H9 (cell line): ENCODE measurements around the gene NCAM1. TPM values are rescaled to one million over a fixed set of nuclear protein-coding genes. Genes with fewer than 3 reads are reported as not detected.

Source experiments
- DNase-seq: peaks from one replicate; pipeline ENCODE4 v3.0.0-alpha.2; 2017
- H2AFZ ChIP-seq: one replicate; pipeline ENCODE4 v1.6.1; 2013; ENCODE audit warnings: mild to moderate bottlenecking, low read length, control low read depth, moderate library complexity
- H2AK5ac ChIP-seq: 2 replicates; pipeline ENCODE4 v1.6.1; 2013; ENCODE audit warnings: low read length, control low read depth, mixed read lengths; ENCODE audit not compliant: insufficient read length
- H2BK120ac ChIP-seq: one replicate; pipeline ENCODE4 v1.6.1; 2013; ENCODE audit warnings: low read depth, mild to moderate bottlenecking, low read length, control low read depth, inconsistent platforms; ENCODE audit not compliant: poor library complexity, severe bottlenecking
- H2BK12ac ChIP-seq: 2 replicates; pipeline ENCODE4 v1.6.1; 2013; ENCODE audit warnings: low read length, control low read depth, mixed read lengths, low read depth; ENCODE audit not compliant: insufficient read length
- H2BK15ac ChIP-seq: 2 replicates; pipeline ENCODE4 v1.6.1; 2013; ENCODE audit warnings: low read depth, low read length, control low read depth
- H2BK20ac ChIP-seq: one replicate; pipeline ENCODE4 v1.6.1; 2013; ENCODE audit warnings: low read depth, mild to moderate bottlenecking, low read length, control low read depth, inconsistent platforms; ENCODE audit not compliant: poor library complexity, severe bottlenecking
- H2BK5ac ChIP-seq: 2 replicates; pipeline ENCODE4 v1.6.1; 2013; ENCODE audit warnings: low read length, control low read depth, mixed read lengths; ENCODE audit not compliant: insufficient read length
- H3K14ac ChIP-seq: 2 replicates; pipeline ENCODE4 v1.6.1; 2013; ENCODE audit warnings: low read length, control low read depth; ENCODE audit not compliant: insufficient read depth
- H3K18ac ChIP-seq: 2 replicates; pipeline ENCODE4 v1.6.1; 2013; ENCODE audit warnings: low read depth, mild to moderate bottlenecking, mixed read lengths, low read length, control low read depth; ENCODE audit not compliant: insufficient read length
- H3K23ac ChIP-seq: 2 replicates; pipeline ENCODE4 v1.6.1; 2013; ENCODE audit warnings: low read length, control low read depth, mixed read lengths, low read depth; ENCODE audit not compliant: insufficient read length
- H3K23me2 ChIP-seq: 2 replicates; pipeline ENCODE4 v1.6.1; 2013; ENCODE audit warnings: low read depth, mild to moderate bottlenecking, mixed read lengths, low read length, control low read depth; ENCODE audit not compliant: insufficient read length, poor library complexity, severe bottlenecking
- H3K27ac ChIP-seq: 2 replicates; pipeline ENCODE4 v1.5.1; 2013; ENCODE audit warnings: low read length, control low read depth, mixed read lengths, low read depth; ENCODE audit not compliant: insufficient read length
- H3K27me3 ChIP-seq: 2 replicates; pipeline ENCODE4 v1.6.1; 2013; ENCODE audit warnings: low read length, control low read depth, inconsistent platforms; ENCODE audit not compliant: insufficient read depth
- H3K4ac ChIP-seq: 2 replicates; pipeline ENCODE4 v1.6.1; 2013; ENCODE audit warnings: low read depth, mild to moderate bottlenecking, control low read depth, inconsistent platforms, low read length, moderate library complexity
- H3K4me1 ChIP-seq: 2 replicates; pipeline ENCODE4 v1.6.1; 2013; ENCODE audit warnings: low read length, control low read depth, inconsistent platforms; ENCODE audit not compliant: insufficient read depth
- H3K4me2 ChIP-seq: 2 replicates; pipeline ENCODE4 v1.6.1; 2013; ENCODE audit warnings: low read length, control low read depth, mixed read lengths; ENCODE audit not compliant: insufficient read length, insufficient read depth
- H3K56ac ChIP-seq: 2 replicates; pipeline ENCODE4 v1.6.1; 2013; ENCODE audit warnings: low read depth, mild to moderate bottlenecking, mixed read lengths, low read length, control low read depth; ENCODE audit not compliant: insufficient read length
- H3K79me1 ChIP-seq: 2 replicates; pipeline ENCODE4 v1.6.1; 2013; ENCODE audit warnings: low read depth, mild to moderate bottlenecking, moderate library complexity, low read length, control low read depth, inconsistent platforms; ENCODE audit not compliant: insufficient read depth, poor library complexity, severe bottlenecking
- H3K79me2 ChIP-seq: 2 replicates; pipeline ENCODE4 v1.6.1; 2013; ENCODE audit warnings: low read length, control low read depth, inconsistent platforms; ENCODE audit not compliant: insufficient read depth
- H3K9ac ChIP-seq: 2 replicates; pipeline ENCODE4 v1.6.1; 2013; ENCODE audit warnings: low read length, control low read depth, mixed read lengths; ENCODE audit not compliant: insufficient read length; ENCODE audit errors: extremely low read depth
- H3K9me3 ChIP-seq: one replicate; pipeline ENCODE4 v1.6.1; 2013; ENCODE audit warnings: low read depth, low read length, inconsistent platforms; ENCODE audit not compliant: control insufficient read depth
- H3T11ph ChIP-seq: one replicate; pipeline ENCODE4 v1.6.1; 2013; ENCODE audit warnings: mild to moderate bottlenecking, low read length, control low read depth, inconsistent platforms
- H4K20me1 ChIP-seq: one replicate; pipeline ENCODE4 v1.6.1; 2013; ENCODE audit not compliant: control insufficient read depth, insufficient read length, insufficient read depth
- H4K5ac ChIP-seq: 2 replicates; pipeline ENCODE4 v1.6.1; 2013; ENCODE audit warnings: low read depth, mild to moderate bottlenecking, mixed read lengths, low read length, control low read depth; ENCODE audit not compliant: insufficient read length
- H4K8ac ChIP-seq: replicated peaks from 2 replicates; pipeline ENCODE4 v1.6.1; 2013; ENCODE audit warnings: low read length, control low read depth, mixed read lengths, low read depth; ENCODE audit not compliant: insufficient read length
- H4K91ac ChIP-seq: 2 replicates; pipeline ENCODE4 v1.6.1; 2013; ENCODE audit warnings: low read depth, mild to moderate bottlenecking, moderate library complexity, mixed read lengths, low read length, control low read depth; ENCODE audit not compliant: insufficient read length
- H3K27ac Mint-ChIP-seq, 3 experiments: 2 replicates in 2 of 3; 3 replicates in 1 of 3; pipeline ENCODE4 v1.8.0; 2020 to 2021; ENCODE audit warnings: mixed read lengths in 3 of 3, mild to moderate bottlenecking in 1 of 3, moderate library complexity in 1 of 3
- H3K27me3 Mint-ChIP-seq: 2 replicates; pipeline ENCODE4 v1.8.0; 2021; ENCODE audit warnings: low read depth, mild to moderate bottlenecking, moderate library complexity, mixed read lengths
- H3K36me3 Mint-ChIP-seq, 3 experiments: 2 replicates in 2 of 3; 3 replicates in 1 of 3; pipeline ENCODE4 v1.8.0; 2020 to 2021; ENCODE audit warnings: low read depth in 3 of 3, mixed read lengths in 3 of 3; ENCODE audit not compliant: insufficient read depth in 1 of 3
- H3K4me1 Mint-ChIP-seq, 2 experiments: 2 replicates each; pipeline ENCODE4 v1.8.0; 2020; ENCODE audit warnings: mixed read lengths in 2 of 2
- H3K4me3 Mint-ChIP-seq, 2 experiments: 2 replicates in 1 of 2; 3 replicates in 1 of 2; pipeline ENCODE4 v1.8.0; 2020 to 2021; ENCODE audit warnings: mild to moderate bottlenecking in 2 of 2, mixed read lengths in 2 of 2, moderate library complexity in 1 of 2
- H3K9me3 Mint-ChIP-seq, 2 experiments: 2 replicates in 1 of 2; 3 replicates in 1 of 2; pipeline ENCODE4 v1.8.0; 2020; ENCODE audit warnings: mild to moderate bottlenecking in 2 of 2, mixed read lengths in 2 of 2, moderate library complexity in 1 of 2
- CTCF ChIP-seq: fragments of 200-600 bp; sonication (generic); conservative IDR thresholded peaks from 3 replicates; pipeline ENCODE4 v1.8.0; 2021; ENCODE audit warnings: antibody characterized with exemption, mild to moderate bottlenecking
- WGBS: extraction: QIAGEN DNeasy Blood & Tissue Kit; methylation state at CpG from one replicate; pipeline ENCODE4 v1.1.7; 2013; ENCODE audit warnings: missing lambda C conversion rate, low lambda C conversion rate, mixed read lengths; ENCODE audit not compliant: insufficient read length; ENCODE audit errors: extremely low coverage; 5-methylcytosine and 5-hydroxymethylcytosine counted together
- total RNA-seq: library from RNA; stranded (reverse); gene quantifications from 2 replicates; pipeline ENCODE4 v1.2.1, GENCODE V29; 2021

The NCAM1 gene
- total RNA-seq, 1 experiment from 2014 or later, result 2.5 TPM

GRCh38 chr11:113203141-113203753 is 242.0 kb downstream of the NCAM1 start:
- H3K4ac ChIP-seq, result no peak overlapping the region
- H3K18ac ChIP-seq, result no peak overlapping the region
- no peaks in the 10 kb centered on the region for H3K79me2 ChIP-seq
- no peak for DNase-seq
- H3K14ac ChIP-seq, result no peak overlapping the region; the same call in 1 of the 2 replicates
- H2AFZ ChIP-seq, result no peak overlapping the region
- TF ChIP-seq CTCF, result no peak
- Mint-ChIP-seq H3K36me3 (peaks cover 0 to 1% (median 0%) of the 10 kb centered on the region in 3 experiments; a peak in 1 of 7 replicates), H3K4me3 (no peak overlapping the region), H3K27me3 (peaks cover 4% of the 10 kb centered on the region; the same call in 1 of the 2 replicates), H3K9me3 (no peaks in the 10 kb centered on the region), H3K27ac (no peak overlapping the region), H3K4me1 (no peaks in the 10 kb centered on the region)
- no peak overlapping the region for H2BK20ac ChIP-seq
- H3K4me1 ChIP-seq, result no peaks in the 10 kb centered on the region
- H3T11ph ChIP-seq, result no peak overlapping the region
- H3K56ac ChIP-seq, result no peak overlapping the region
- H2BK120ac ChIP-seq, result no peak overlapping the region
- H4K8ac ChIP-seq, result no peak overlapping the region
- no peak overlapping the region for H4K91ac ChIP-seq
- WGBS, result no CpG with 5 or more reads among the region's 17 CpGs
- no peak overlapping the region for H2BK15ac ChIP-seq
- H3K4me2 ChIP-seq, result no peak overlapping the region
- no peaks in the 10 kb centered on the region for H4K20me1 ChIP-seq
- no peak overlapping the region for H3K9ac ChIP-seq
- no peak overlapping the region for H3K23ac ChIP-seq
- no peak overlapping the region for H2BK12ac ChIP-seq
- no peak overlapping the region for H2AK5ac ChIP-seq
- H3K9me3 ChIP-seq, result no peaks in the 10 kb centered on the region
- no peak overlapping the region for H3K27ac ChIP-seq
- H3K23me2 ChIP-seq, result no peaks in the 10 kb centered on the region
- no peaks in the 10 kb centered on the region for H3K27me3 ChIP-seq
- no peak overlapping the region for H2BK5ac ChIP-seq
- H3K79me1 ChIP-seq, result no peaks in the 10 kb centered on the region
- H4K5ac ChIP-seq, result no peak overlapping the region
